GM18526 (cell line): ENCODE measurements around the gene FBXO31.

ENCODE experiments used
- POLR2A ChIP-seq: IDR thresholded peaks from 3 replicates; pipeline ENCODE4 v1.6.1; 2011; ENCODE audit not compliant: insufficient read length; ENCODE audit errors: extremely low read depth

The FBXO31 gene

DNA sequence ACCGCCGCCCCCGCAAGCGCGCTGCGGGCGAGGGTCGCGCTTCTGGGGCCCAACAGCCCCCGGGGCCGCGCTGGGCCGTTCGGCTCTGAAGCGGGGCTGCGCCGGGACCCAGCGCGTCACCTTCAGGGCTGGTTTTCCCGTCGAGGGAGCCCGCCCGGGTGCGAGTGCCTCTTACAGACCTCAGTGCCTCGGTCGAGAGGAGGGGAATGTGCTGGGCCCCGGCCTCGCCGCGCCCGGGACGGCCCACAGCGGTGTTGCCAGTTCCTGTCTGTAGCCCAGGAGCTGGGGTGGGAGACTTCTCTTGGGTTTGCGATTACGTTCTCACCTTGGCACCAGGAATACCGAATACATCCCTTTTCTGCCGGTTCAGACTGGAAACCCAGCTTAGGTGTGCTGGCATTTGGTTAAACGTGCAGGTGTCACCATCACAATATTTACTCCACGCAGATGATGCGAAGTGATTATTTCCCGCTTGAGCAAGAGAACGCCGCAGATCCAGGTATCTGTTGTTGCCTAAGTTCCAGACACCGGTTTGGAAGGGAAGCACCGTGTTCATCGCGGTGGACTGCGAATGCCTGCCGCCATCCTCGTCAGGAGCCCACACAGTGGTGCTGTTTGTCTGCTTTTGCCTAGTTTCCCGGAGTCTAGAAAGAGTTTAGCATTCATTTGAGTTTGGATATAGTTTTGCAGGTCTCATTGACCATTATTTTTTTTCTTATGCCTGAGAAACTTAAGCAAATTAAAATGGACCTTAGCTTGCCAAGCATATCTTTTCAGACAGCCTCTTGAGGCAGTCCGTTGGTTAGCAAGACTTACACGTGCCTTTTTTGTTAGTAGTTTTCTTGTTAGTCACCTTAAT, 9.5 kb upstream of the FBXO31 start:
- no peak for TF ChIP-seq POLR2A

DNA sequence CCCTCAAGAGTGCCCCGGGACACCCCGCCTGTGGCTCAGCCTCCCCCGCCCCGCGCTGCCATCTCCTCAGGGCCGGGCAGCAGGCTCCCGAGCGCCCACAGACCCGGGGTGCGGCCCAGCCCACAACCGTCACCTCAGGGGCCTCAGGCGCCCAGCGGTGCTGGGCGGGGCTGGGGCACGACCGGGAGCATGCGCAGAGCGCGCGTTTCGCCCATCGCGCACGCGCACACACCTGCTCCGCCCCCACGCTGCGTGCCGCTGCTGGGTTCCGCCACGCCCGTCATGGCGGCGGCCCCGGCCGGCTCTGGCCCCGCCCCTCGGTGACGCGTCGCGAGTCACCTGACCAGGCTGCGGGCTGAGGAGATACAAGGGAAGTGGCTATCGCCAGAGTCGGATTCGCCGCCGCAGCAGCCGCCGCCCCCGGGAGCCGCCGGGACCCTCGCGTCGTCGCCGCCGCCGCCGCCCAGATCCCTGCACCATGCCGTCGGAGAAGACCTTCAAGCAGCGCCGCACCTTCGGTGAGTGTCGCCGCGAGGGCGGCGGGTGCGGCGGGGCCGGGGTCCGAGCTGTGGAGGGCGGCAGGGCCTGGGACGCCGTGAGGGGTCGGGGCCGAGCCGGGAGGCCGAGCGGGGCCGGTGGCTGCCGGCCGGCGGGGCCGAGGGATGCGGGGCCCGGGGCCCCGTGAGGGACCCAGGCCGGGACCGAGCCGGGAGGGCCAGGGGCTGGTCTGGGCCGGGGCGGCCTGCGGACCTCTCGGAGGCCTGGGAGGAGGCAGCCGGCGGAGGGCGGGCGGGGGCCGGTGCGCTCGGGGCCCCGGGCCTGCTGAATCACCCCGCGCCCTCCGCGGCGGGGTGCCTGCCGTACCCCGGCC, 8.6 kb upstream of the FBXO31 start, which contains the start of gene MAP1LC3B:
TSS of gene MAP1LC3B (plus strand) at position 387 of the 871 bp plus-strand sequence. CDS start at position 479, 92 bp downstream.
- TF ChIP-seq POLR2A = peak; percentile 84

DNA sequence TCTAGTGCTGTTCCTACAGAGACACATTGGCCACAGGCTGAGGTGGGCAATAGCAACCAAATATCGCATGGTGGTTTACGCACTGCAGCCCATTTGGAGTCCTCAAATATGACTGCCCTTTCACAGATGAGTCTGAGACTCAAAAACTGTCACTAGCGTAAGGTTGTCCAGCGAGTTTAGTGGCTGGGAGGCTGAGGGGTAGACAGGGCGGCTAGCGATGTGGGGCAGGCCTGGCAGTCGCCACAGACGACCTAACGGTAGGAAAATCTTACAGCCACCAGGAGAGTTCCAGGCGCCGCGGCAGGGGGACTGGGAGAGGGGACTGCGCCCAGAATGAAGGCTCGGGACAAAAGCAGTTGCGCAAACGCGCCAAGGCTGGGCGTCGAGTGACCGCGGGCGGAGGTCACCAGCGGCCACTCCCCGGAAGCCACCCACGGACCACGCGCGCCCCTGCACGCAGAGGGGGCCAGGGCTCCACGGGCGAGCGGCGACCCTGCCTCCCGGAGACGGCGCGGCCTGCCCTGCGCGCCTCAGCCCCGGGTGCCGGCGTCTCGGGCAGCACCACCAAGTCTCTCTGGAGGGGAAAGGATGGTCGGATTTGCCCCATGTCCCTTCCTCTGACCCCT, 7.9 kb upstream of the FBXO31 start:
- no peak for TF ChIP-seq POLR2A

DNA sequence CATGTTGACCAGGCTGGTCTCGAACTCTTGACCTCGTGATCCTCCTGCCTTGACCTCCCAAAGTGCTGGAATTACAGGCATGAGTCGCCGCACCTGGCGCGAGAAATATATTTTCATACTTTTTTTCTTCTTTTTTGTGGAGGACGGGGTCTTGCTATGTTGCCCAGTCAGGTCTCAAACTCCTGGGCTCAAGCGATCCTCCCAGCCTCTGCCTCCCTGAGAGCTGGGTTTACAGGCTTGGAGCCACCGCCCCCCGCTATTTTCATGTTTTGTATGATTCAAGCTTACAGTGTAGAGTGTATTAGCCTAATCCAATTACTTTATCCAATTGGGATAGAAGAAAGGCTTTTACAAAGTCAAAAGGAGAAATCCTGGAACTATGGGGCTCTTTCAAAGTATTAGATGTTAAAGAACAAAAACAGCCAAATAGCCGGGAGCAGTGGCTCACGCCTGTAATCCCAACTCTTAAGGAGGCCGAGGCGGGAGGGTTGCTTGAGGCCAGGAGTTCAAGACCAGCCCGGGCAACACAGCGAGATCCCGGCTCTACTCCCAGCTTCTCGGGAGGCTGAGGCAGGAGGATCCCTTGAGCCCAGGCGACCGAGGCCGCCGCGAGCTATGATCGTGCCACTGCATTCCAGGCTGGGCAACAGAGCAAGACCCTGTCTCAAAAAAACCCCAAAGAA, 7.2 kb upstream of the FBXO31 start:
- no peak for TF ChIP-seq POLR2A

DNA sequence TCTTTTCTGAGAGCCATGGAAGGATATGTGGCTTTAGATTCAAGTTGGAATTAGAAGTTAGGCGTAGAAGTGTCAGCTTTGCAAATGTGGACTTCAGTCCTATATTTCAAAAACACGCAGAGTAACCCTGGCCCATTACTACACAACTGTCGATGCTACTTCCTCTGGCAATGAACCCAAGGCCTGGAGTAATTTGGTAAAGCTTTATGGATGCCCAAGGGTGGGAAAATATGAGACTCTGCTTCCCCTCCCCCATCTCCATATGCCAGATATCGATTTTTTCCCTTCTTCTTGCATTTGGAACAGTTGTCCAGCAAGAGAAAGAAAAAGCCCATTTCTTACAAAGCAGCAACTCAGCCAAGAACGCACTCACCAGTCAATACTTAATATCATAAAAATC, 5.7 kb upstream of the FBXO31 start:
- TF ChIP-seq POLR2A = no peak

DNA sequence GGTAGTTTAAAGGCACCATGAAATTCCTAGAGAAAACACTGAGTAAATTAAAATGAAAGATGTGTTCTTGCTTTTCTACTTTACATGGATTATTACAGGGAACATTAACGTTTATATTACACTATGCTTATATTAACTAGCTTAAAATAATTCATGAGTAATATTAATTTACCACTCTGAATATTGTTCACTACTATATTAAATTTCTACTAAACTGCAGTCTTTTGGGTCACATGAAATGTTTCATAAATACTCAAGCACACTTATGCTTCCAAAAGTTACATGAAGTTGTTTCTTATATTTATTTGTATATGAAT, 5.2 kb upstream of the FBXO31 start:
- TF ChIP-seq POLR2A = no peak

DNA sequence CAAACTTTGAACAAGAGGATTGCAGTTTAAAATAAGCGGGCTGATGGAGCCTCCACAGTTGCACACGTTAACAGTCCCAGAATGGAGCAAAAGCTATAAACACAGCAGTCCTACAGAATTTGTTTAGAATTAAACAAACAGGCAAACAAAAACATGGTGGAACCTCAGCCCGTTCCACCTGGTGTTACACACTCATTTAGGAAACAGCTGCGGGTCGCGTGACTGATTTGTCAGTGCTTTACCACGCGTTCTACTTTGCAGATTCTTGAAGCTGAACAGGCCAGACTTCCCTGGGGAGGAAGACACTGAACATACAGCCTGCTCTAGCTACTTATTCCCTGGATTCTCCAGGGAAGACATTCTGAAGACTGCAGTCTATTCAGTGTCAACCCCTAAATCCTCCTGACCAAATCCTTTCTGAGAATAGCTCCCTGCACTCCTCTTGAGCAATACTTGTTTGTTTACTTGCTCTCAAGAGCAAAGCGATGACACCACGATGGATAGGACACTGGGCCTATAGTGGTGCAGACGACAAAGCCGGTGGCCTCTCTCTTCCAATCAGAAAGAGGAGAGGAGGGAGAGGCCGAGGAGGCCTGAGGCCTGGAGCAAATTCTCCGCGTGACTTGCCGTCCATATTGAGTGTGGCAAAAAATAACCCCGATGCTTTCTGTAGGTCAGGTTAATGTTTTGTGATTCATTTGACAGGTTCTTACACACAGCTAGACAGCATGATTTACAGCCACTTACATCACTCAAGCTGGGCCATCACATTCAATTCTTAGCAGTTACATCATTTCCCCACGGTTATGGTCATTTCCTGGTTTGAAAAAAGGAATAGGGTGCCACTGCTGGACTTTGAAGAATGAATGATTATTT, 4.6 kb upstream of the FBXO31 start:
- no peak for TF ChIP-seq POLR2A

DNA sequence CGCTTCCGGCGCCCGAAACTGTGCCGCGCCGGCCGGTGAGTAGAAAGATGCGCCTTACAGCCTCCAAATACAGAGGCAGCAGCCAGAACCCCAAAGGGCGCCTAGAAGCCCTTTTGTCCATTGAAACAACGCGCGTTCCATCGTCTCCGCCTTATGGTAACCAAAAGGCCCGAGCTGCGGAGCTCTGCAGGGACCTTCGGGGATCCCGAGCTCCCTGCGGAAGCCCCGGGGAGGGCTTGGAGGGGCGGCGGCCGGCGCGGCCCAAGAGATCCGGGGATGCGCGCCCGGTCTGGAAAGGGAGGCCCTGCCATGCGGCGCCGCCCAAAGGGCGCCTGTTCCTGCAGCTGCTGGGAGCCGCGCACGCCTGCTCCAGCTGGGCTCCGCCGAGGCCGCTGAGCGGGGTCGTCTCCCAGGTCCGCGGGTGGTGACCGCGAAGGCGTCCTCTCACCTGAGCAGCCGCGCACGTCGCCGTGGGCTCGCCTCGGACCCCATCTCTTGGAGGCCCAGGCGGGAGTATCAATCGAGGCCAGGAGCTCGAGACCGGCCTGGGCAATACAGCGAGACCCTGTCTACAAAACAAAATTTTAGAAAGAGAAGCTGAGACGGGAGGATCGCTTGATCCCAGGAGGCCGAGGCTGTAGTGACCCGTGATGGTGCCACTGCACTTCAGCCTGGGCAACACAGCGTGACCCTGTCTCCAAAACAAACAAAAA, 742 bp upstream of the FBXO31 start:
- peak; percentile 28 for TF ChIP-seq POLR2A

DNA sequence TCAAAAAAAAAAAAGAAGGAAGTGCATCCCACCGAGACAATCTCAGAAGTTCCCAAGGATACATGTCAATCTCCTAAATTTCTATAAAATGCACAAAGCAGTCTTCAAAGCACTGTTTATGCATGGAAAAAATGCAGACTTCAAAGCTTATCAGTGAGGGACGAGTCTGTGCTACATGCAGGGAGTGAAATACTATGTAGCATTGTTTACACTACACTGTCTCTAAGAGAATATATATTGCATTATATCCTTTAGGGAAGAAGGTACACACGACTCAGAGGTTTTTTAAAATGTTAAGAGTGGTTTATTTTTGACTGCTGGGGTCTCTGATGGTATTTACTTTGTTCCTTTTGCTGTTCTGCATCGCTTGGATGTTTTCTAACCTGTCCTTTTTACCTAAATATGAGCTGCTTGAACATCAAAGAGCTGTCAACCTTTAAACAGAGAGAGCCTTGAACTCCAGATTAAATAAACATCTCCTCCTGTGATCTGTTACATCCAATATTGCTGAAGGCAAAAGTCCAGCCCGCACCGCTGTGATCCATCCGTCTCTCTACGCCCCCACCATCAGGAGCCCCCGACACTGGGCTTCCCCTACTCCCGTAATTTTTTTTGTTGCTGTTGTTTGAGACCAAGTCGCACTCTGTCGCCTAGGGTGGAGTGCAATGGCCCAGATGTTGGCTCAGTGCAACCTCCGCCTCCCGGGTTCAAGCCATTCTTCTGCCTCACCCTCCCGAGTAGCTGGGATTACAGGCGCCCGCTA, 1.4 kb downstream of the FBXO31 start:
- TF ChIP-seq POLR2A = no peak

DNA sequence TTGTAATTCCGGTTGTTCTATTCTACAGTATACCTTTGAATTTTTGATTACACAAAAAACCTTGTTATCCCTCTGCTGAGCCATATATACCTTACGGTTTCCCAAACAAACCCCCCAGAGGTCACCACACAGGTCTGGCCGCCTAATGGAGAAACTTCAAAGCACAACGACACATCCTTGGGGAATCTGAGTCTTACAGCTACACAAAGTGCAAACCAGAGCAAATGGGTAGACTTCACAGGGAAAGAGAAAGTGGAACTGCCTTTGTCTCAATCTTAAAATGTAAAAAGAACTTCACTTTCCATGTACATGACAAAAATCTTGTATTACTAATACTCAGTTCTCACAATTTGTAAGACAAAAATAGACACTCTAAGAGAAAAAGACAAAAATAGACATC, 2.7 kb downstream of the FBXO31 start:
- no peak for TF ChIP-seq POLR2A

DNA sequence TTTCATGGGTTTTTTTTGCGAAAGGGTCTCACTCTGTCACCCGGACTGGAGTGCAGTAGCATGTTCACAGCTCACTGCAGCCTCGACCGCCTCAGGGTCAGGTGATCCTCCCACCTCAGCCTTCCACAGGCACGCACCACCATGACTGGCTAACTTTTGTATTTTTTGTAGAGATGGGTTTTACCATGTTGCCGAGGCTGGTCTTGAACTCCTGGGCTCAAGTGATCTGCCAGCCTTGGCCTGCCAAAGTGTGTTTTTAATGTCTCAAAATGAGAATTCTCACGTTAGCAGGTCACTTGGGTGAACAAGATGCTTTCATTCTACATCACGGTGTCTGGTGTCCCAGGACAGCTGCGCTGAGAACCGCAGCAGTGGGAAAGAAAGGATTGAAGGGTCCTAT, 3.2 kb downstream of the FBXO31 start:
- TF ChIP-seq POLR2A = no peak

DNA sequence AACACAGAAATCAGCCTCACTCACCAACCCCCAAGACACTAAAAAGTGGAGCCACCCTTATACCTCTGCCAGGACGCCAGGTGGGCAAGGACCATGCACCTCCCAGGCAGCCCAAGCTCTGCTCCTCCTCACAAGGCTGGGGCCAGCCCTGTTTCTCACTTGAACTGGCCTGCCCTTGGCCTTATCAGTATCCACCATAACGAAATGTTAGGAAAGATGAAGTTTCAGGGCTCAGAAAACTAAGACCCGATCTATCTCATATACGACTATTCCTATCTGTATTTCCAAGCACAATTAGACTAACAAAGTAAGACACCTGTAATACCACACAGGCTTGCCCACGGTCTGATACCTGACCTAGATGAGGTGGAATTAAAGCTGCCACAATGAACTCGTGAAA, 6.9 kb downstream of the FBXO31 start:
- no peak for TF ChIP-seq POLR2A
